OCI-LY1 (cell line): ENCODE results near the gene CHTF18.

ENCODE experiments used
- H2AFZ ChIP-seq: fragments of 200-600 bp; sonication (generic), shearing (Covaris generic); 2 replicates; pipeline ENCODE4 v1.6.0; 2014; ENCODE audit warnings: antibody characterized with exemption, mild to moderate bottlenecking, low read length
- H3F3A ChIP-seq: fragments of 200-600 bp; sonication (generic), shearing (Covaris generic); 2 replicates; pipeline ENCODE4 v1.6.0; 2014; ENCODE audit warnings: mild to moderate bottlenecking, antibody characterized with exemption, low read length, moderate library complexity; ENCODE audit not compliant: insufficient read depth
- H3K27ac ChIP-seq: fragments of 200-600 bp; sonication (generic); 2 replicates; pipeline ENCODE4 v1.5.1; 2014; ENCODE audit warnings: low read length, mixed run types, mild to moderate bottlenecking, low read depth; ENCODE audit not compliant: poor library complexity, severe bottlenecking
- H3K27me3 ChIP-seq: fragments of 200-600 bp; sonication (generic); 2 replicates; pipeline ENCODE4 v1.6.0; 2014; ENCODE audit warnings: antibody characterized with exemption, mild to moderate bottlenecking, low read length, moderate library complexity; ENCODE audit not compliant: insufficient read depth
- H3K36me3 ChIP-seq: fragments of 200-600 bp; sonication (generic); 2 replicates; pipeline ENCODE4 v1.6.1; 2014; ENCODE audit warnings: mild to moderate bottlenecking, antibody characterized with exemption, low read length, moderate library complexity, mixed read lengths; ENCODE audit not compliant: insufficient read depth
- H3K4me1 ChIP-seq: fragments of 200-600 bp; sonication (generic); 2 replicates; pipeline ENCODE4 v1.5.1; 2014; ENCODE audit warnings: mild to moderate bottlenecking, low read length, moderate library complexity; ENCODE audit not compliant: insufficient read depth, severe bottlenecking
- H3K4me2 ChIP-seq: fragments of 200-600 bp; sonication (generic), shearing (Covaris generic); 2 replicates; pipeline ENCODE4 v1.6.1; 2014; ENCODE audit warnings: low read length
- H3K4me3 ChIP-seq: fragments of 200-600 bp; sonication (generic); 2 replicates; pipeline ENCODE4 v1.5.1; 2014; ENCODE audit warnings: low read length, low read depth, mild to moderate bottlenecking, mixed read lengths; ENCODE audit not compliant: poor library complexity, severe bottlenecking
- H3K79me2 ChIP-seq: fragments of 200-600 bp; shearing (Covaris generic); 2 replicates; pipeline ENCODE4 v1.6.1; 2016; ENCODE audit warnings: mixed run types, low read length, mixed read lengths; ENCODE audit not compliant: insufficient read depth
- H3K9ac ChIP-seq: fragments of 200-600 bp; sonication (generic), shearing (Covaris generic); 2 replicates; pipeline ENCODE4 v1.6.1; 2014; ENCODE audit warnings: mild to moderate bottlenecking, low read length, mixed read lengths
- H3K9me2 ChIP-seq: fragments of 200-600 bp; sonication (generic), shearing (Covaris generic); 2 replicates; pipeline ENCODE4 v1.6.1; 2014; ENCODE audit warnings: low read depth, mild to moderate bottlenecking, low read length, mixed read lengths
- H3K9me3 ChIP-seq: fragments of 200-600 bp; shearing (Covaris generic); 2 replicates; pipeline ENCODE4 v1.6.1; 2014; ENCODE audit warnings: low read length, mixed read lengths
- H4K20me1 ChIP-seq: fragments of 200-600 bp; sonication (generic), shearing (Covaris generic); 2 replicates; pipeline ENCODE4 v1.6.0; 2016; ENCODE audit warnings: mild to moderate bottlenecking, low read length; ENCODE audit not compliant: insufficient read depth
- EZH2 ChIP-seq: fragments of 200-600 bp; sonication (generic), shearing (Covaris generic); IDR thresholded peaks from 2 replicates; pipeline ENCODE4 v1.8.0; 2017; ENCODE audit warnings: borderline replicate concordance, mixed run types, mild to moderate bottlenecking, antibody characterized with exemption, low read length, moderate library complexity, mixed read lengths
- TF ChIP-seq, protein P1 (sequence below): fragments of 200-600 bp; sonication (generic), shearing (Covaris generic); IDR thresholded peaks from 2 replicates; pipeline ENCODE4 v1.5.1; 2017; ENCODE audit warnings: mild to moderate bottlenecking, antibody characterized with exemption, low read length, moderate library complexity, mixed read lengths

Gene CHTF18

DNA sequence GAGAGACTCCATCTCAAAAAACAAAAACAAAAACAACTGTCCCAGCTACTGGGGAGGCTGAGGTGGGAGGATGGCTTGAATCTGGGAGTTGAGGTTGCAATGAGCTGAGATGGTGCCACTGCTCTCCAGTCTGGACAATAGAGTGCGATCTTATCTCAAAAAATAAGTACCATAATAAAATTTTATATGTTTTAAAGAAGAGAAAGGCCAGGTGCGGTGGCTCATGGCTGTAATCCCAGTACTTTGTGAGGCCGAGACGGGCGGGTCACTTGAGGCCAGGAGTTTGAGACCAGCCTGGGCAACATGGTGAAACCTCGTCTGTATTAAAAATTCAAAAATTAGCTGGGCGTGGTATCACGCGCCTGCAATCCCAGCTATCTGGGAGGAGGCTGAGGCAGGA lies 11.6 kb upstream of the CHTF18 start:
- H3K79me2 ChIP-seq, result no peaks in the 10 kb centered on the region
- no peak overlapping the region for H2AFZ ChIP-seq
- H3K9me3 ChIP-seq, result no peaks in the 10 kb centered on the region
- no peaks in the 10 kb centered on the region for H3K36me3 ChIP-seq
- H3K4me3 ChIP-seq, result no peak overlapping the region
- no peaks in the 10 kb centered on the region for H4K20me1 ChIP-seq
- no peak overlapping the region for H3K4me2 ChIP-seq
- TF ChIP-seq EZH2, result no peak
- TF ChIP-seq, protein P1, sequence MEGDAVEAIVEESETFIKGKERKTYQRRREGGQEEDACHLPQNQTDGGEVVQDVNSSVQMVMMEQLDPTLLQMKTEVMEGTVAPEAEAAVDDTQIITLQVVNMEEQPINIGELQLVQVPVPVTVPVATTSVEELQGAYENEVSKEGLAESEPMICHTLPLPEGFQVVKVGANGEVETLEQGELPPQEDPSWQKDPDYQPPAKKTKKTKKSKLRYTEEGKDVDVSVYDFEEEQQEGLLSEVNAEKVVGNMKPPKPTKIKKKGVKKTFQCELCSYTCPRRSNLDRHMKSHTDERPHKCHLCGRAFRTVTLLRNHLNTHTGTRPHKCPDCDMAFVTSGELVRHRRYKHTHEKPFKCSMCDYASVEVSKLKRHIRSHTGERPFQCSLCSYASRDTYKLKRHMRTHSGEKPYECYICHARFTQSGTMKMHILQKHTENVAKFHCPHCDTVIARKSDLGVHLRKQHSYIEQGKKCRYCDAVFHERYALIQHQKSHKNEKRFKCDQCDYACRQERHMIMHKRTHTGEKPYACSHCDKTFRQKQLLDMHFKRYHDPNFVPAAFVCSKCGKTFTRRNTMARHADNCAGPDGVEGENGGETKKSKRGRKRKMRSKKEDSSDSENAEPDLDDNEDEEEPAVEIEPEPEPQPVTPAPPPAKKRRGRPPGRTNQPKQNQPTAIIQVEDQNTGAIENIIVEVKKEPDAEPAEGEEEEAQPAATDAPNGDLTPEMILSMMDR, result no peak
- H3K4me1 ChIP-seq, result no peaks in the 10 kb centered on the region
- no peaks in the 10 kb centered on the region for H3K9me2 ChIP-seq
- no peaks in the 10 kb centered on the region for H3F3A ChIP-seq
- no peak overlapping the region for H3K27ac ChIP-seq
- H3K27me3 ChIP-seq, result no peaks in the 10 kb centered on the region; the same call in 1 of the 2 replicates
- H3K9ac ChIP-seq, result no peak overlapping the region

DNA sequence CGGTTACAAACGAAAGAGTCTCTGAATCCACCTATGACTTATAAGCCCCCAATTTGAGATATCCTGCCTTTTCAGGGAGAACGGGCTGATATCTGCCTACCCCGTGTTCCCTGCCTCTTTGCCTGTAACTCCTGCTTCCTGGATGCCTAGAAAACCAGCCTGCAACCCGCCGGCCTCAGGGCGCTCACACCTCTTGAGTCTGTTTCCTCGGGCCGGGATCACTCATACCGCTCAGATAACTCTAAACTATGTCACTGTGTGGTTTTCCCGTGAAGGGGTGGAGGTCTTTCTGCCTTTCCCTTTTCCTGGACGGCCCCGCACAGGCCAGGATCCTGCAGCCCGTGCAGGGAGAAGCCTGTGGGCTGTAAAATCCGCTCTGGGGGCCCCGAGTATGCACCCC lies 10.6 kb upstream of the CHTF18 start:
- TF ChIP-seq, protein P1, result no peak
- no peak for TF ChIP-seq EZH2
- Histone ChIP-seq H3K9ac (no peak overlapping the region), H3K27ac (no peak overlapping the region), H3K36me3 (no peaks in the 10 kb centered on the region), H4K20me1 (no peaks in the 10 kb centered on the region), H3K9me3 (no peaks in the 10 kb centered on the region), H3K27me3 (no peaks in the 10 kb centered on the region; the same call in 1 of the 2 replicates), H3K4me3 (no peak overlapping the region), H3K9me2 (no peaks in the 10 kb centered on the region), H3F3A (no peaks in the 10 kb centered on the region), H3K4me1 (no peaks in the 10 kb centered on the region), H3K79me2 (no peaks in the 10 kb centered on the region), H2AFZ (no peak overlapping the region), H3K4me2 (no peak overlapping the region)

DNA sequence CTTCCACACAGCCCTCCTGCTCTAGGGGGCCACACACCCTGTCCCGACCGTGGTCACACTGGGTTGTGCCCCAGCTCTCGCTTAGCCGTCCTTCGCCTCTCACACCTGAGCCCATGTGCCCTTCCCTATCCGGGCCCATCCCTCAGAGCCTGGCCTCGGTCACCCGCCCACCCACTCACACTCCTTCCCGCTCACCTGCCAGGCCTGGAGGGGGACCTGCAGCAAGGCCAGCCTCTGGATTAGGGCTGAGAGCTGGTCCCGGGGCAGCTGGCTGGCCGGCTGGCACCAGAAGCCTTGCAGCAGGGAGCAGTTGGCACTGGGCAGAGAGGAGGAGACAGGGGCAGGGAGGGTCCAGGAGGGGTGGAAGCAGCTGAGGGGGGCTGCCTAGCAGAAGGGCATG lies 10.0 kb upstream of the CHTF18 start:
- no peaks in the 10 kb centered on the region for H3F3A ChIP-seq
- no peak overlapping the region for H3K9ac ChIP-seq
- no peak overlapping the region for H3K27ac ChIP-seq
- no peak overlapping the region for H2AFZ ChIP-seq
- no peaks in the 10 kb centered on the region for H3K9me2 ChIP-seq
- no peaks in the 10 kb centered on the region; the same call in 1 of the 2 replicates for H3K27me3 ChIP-seq
- no peaks in the 10 kb centered on the region for H3K4me1 ChIP-seq
- H3K36me3 ChIP-seq, result no peaks in the 10 kb centered on the region
- H3K4me2 ChIP-seq, result no peak overlapping the region
- no peak overlapping the region for H3K4me3 ChIP-seq
- H4K20me1 ChIP-seq, result no peaks in the 10 kb centered on the region
- H3K9me3 ChIP-seq, result no peaks in the 10 kb centered on the region
- no peaks in the 10 kb centered on the region for H3K79me2 ChIP-seq
- TF ChIP-seq EZH2, result no peak
- TF ChIP-seq, protein P1, result no peak
